SH-SY5Y (cell line): Measurements from ENCODE around the gene ARHGEF28.

Source experiments
- GATA2 ChIP-seq: IDR thresholded peaks from 2 replicates; pipeline ENCODE4 v1.6.1; 2011; ENCODE audit warnings: mild to moderate bottlenecking, low read depth, low read length
- GATA3 ChIP-seq: IDR thresholded peaks from 2 replicates; pipeline ENCODE4 v1.6.1; 2011; ENCODE audit warnings: low read depth, mild to moderate bottlenecking, low read length, moderate library complexity

GRCh38 chr5:73915345-73915744 is 289.3 kb downstream of the ARHGEF28 start:
- TF ChIP-seq GATA3 = no peak
- TF ChIP-seq GATA2 = no peak
